Measurements from ENCODE around the gene EPHA10.

EPHA10 gene

DNA sequence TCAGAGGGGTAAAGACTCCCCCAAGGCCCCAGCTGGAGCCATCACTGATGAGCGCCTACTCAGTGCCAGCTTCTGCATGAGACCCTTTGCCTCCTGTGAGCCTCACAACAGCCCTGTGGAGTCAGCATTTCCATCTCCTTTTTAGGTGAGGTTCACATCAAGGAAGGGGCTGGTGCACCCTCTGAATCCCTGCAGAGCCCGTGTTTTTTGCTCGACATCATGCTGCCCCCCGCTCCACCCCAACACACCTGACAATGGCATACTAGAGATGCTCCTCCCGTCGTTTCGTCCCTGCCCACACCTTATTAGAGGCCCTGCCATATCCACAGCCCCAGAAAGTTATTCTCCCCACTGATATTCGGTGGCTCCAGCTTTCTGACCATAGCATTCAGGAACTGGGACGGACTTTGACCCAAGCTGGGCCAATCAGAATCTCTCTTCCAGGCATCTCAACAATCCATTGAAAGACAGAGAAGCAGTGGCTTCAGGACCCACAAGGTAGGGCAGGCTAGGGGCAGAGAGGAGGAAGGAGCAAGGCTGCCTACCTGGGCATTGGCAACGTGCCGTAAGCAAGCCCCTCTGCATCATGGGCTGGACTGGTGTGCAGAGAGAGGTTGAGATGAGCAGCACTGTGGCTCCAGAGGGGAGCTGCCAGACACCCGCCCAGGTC is 32.7 kb downstream of the EPHA10 start:
- DNase-seq (ENCODE audit: low spot score): no peak

DNA sequence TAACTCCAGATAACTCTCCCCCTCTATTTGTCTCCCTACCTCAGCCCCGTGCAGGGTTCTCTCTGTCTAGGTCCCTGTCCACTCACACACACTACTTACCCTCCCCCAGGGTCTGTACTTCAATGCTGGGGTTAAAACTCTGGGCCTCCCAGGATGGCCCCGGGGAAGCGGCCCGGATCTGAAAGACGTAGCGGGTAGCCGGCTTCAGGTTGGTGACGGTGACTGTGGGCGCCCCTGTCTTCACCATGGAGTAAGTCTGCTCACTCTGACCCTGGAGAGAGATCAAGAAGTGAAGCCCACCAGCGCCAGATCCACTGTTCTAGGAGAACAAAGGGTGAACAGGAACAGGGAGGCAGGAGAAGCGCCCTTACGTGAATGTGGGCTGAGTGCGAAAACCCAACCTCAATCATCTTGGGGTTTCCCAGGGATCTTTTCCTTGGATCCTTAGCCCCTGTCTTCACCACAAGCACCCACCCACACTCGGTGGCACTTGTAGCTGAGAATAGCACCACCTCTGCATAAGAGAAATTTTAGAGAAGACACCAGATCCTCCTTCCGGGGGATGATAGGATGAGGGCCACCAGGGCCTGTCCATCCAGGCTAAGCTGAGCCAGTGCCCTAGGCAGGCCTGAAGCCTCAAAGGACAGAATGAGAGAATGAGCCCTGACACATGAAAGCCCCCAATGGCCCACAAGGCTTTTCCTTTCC is 33.5 kb downstream of the EPHA10 start:
- DNase-seq (ENCODE audit: low spot score): no peak

DNA sequence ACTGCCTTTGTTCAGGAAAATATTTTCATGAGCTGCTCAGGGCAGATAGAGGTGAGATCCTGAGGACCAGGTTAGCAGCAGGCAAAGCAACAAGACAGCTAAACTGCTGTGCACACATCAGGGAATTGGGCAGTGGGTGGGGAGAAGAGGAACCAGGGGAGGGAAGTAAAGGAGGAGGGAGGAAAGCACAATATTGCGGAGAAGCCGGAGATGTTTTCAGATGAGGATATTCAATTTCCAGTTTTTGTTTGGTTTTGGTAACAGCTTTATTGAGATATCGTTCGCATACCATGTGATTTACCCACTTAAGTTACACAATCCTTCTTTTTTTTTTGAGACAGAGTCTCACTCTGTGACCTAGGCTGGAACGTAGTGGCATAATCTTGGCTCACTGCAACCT is 34.5 kb downstream of the EPHA10 start:
- DNase-seq (ENCODE audit: low spot score): no peak

DNA sequence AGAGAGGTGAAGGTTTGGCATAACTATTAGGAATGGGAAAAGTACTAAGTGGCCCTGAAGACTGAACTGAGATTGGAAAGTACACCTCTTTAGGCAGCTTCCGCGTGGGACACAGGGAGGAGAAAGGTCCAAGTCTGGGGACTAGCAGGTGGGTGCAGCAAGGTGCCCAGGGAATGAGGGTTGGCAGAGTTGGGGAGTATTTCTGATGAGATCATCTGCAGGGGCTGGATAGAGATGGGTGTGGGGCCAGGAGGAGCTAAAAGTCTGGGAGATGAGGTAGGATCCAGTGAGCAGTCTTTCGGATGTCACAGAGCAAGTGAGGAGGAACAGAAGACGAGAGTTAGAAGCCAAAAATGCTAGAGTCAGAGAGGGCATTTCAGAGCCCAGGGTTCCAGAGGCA is 36.5 kb downstream of the EPHA10 start:
- no peak for DNase-seq (ENCODE audit: low spot score)

DNA sequence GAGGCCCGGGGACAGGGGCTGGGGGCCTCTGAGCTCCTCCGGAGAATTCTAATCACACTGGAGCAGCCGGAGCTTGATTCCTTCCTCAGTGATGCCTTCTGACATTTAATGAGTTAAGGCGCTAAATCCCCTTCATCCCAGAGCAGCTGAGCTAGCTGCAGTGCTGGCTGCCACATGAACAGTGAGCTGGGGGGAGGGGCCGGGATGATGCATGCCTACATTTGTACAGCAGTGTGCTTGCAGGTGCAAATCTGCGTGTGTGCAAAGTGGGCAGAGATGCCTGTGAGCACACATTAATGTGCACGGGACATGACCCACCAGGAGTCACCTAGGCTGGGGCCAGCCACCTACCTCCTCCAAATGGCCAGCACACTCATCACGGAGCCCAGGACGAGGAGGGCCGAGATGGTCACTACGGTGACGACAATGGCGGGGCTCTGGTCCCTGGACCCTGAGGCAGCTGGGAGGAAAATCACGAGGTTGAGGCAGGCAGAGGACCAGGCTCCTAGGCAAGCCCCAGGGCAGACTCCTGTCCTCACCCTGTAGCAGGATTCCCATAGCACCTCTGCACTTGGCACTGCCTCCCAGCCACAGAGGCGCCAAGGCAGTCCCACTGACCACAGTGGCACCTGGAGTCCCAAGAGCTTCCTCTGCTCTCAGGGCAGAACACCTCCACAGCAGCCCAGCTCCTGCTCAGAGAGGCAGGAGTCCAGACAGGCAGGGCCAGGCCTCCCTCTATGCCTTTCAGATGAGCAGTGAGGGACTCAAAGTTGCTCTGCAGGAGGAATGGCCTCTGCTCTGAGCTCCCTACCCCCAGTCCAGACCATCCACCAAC is 38.0 kb downstream of the EPHA10 start:
- DNase-seq (ENCODE audit: low spot score): no peak

DNA sequence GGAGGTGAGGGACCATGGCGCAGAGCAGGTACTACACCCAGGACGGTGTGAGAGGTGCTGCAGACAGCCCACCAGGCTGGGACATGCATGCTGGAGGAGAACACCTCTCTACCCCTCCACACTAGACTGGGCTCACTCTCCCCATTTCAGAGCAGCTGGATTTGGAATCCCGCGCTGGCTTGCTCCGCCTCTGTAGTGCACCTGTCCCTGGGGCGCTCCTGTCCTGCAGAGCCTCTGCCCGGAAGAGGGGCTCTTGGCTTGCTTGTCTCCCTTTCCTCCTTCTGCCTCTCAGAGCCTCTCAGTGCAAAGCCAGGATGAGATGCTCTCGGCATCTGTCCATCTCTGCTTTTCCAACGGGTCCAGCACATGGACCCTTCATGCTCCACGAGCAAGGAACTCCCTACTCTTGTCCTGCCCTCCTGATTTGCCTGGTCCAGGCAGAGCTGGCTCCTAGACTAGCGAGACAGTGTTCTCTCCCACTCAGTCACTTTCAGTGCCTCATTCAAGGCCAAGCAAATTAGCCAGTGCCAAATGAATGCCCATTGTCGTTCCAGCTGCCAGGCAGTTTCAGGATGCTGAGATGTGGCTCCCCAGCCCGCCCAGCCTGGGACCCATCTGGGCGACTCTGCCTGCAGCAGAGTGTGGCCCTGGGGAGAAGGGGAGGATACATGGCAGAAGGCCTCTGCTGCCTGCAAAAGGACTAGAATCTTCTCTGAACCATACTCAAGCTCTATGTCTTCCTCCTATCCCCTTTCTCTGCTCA is 38.9 kb downstream of the EPHA10 start:
- DNase-seq (ENCODE audit: low spot score): no peak

DNA sequence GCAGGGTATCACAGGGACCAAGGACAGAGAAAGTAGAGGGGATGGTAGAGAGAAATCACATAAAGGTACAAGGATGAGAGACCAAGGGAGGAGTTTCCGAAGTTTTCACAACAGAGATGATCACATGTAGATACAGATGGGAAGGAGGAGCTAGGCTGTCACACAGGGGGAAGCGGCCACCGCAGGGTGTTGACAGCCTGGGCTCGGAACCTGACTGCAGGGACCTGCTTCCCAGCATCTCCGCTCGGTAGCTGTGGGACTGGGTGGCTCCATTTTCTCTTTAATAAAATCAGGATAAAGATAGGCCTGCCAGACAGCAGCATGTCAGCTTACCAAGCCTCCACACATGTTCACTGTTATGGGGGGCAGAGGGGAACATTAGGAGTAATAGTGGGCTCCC is 40.3 kb downstream of the EPHA10 start:
- no peak for DNase-seq (ENCODE audit: low spot score)

DNA sequence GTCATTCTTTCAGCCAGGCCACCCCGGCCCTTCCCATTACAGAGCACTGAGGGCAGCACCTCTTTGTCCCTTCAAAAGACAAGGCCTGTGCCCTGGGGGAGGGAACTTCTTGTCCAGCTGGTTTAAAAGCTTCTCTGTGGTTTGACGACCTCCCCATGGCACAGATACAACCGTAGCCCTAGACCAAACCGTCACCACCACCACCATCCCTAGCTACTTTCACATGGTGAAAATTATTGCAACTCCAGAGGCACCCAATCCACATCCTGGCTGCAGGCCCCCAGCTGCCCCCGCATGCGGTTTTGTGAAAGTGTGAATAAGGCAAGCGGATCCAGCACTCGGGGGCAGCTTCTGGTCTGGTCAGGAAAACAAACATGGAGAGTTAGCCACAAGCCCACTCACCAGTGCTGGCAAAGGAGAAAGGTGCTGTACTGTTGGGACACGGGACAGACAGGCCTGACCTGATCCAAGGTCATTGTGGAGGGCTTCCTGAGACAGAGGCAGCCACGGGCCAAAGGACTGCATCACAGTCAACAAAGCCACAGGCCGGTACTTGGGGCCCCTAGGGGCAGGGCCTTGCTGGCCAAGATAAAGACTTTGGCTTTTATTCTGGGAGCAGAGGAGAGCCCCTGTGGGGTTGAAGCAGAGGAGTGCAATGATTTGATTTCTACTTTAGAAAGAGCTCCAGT is 41.4 kb downstream of the EPHA10 start:
- DNase-seq (ENCODE audit: low spot score): no peak

DNA sequence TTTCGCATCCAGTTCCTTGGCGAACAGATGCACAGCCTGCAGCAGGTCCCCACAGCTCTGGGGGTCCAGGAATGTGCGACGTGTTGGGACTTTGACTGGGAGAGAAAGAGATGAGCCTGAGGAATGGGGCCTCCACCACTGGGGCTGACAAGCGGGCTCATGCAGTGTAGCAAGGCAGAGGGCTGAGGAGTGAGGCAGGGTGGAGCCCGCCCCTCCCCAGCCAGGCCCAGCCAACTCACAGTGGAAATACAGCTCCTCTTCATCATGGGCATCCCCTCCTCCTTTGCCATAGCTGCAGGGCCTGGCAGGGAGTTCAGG is 41.9 kb downstream of the EPHA10 start:
- no peak for DNase-seq (ENCODE audit: low spot score)

DNA sequence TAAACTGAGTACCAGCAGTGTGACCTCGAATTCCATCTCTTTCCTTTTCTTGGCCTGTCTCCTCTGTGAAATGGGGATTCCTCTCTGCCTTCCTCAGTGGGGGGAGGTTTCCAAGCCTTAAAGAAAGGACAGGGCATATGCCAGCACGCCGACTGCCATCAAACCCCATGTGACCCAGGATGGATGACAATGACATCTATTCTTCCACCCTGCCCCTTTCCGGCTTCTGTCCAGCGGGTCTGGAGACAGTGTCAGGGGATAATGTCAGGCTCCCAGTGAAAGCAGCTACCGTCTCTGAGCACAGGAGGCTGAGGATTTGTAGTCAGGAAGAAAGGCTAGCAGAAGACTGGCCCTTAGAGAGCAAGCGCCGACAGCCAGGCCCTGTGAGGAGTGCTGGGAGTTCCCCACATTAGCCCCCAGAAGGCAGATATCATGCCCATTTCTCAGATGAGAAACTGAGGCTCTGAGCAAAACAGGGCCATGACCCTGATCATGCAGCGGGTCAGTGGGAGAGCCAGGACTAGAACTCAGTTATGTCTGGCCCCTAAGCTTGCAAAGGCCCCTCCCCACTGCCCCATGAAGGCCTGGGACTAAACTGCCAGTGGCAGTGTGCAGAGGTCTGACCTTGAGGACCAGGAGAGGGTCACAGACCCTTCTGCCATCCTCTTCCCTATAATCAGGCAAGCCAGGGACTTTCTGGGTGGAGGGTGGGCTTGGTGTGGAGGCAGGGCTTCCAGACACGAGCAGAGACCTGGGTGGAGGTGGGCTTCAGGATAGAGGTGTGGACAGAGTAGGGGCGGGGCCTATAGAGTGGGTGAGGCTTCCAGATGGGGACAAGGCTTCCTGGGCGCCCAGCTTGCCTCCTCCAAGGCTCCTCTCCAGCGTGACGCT is 42.5 kb downstream of the EPHA10 start:
- no peak for DNase-seq (ENCODE audit: low spot score)

DNA sequence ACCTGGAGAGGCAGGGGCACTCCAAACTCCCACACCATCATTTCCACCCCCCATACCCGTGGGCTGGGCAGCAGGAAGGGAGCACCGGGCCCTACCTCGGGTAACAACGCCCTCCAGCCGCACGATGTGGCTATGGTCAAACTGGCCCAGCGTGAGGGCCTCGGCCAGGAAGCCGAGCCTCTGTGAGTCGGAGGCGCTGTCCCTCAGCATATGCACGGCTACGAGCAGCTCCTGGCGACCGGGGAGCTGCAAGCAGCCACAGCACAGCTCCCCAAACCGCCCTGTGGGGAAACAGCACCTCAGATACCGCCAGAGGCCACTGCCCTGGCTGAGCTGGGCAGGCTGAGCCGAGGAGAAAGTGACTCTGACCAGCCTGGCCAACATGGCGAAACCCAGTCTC is 43.4 kb downstream of the EPHA10 start:
- no peak for DNase-seq (ENCODE audit: low spot score)

DNA sequence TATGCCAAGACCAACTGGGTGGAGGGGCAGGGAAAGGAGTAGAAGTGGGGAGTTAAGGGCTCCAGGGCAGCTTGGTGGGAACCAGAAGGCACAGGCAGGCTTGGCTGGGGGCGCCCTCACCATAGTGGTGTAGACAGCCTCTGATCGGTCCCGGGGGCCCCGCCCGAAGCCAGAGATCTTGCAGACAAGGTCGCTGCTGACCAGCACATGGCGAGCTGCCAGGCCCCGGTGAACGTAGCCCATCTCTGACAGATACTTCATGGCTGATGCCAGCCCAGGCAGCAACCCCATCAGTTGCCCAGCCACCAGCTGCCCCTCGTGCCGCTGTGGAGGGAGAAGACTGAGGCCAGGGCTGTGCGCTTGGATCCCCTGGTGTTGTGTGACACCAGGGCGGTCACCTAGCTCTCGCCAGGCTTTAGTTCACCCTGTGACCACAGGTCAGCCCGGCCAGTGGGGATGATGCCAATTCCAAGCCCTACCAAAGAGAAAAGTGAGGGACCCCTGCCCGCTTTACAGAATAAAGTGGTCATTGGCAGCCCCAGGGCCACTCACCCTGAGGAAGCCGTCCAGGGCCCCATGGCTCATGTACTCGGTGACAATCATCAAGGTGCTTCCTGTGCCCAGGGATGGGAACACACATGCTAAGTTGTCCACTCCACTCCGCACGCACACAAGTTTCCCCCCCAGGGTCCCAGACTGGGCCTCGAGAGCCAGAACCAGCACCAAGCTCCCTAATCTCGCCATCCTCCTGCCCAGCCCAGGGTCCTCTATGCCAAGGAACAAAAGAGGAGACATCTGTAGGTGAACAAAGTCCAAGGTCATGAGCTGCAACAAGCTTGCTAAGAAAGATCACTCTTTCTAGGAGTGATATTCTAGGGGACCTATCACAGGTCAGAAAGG is 44.4 kb downstream of the EPHA10 start:
- DNase-seq (ENCODE audit: low spot score): no peak

DNA sequence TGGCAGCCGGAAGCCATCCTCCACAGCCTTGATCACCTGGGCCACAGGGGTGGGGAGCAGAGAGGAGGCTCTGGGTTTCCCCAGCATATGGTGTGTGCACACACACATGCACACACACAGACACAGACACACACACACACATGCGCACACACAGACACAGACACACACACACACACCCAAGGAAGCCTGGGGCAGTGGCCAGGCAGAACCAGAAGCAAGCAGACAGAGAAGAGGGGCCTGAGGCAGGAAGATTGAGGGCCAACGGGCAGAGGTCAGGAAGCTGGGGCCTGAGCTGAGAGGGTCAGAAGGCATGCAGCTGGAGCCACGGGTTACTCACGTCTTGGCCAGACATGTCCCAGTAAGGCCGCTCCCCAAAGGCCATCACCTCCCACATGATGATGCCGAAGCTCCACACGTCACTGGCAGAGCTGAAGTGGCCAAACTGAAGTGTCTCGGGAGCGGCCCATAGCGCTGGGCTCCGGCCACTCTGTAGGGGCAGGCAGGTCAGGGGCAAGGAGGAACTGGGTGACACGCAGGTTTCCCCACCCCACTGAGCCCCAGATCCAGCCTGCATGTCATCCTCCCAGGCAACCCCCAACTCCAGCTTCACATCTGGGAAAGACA is 45.2 kb downstream of the EPHA10 start:
- DNase-seq (ENCODE audit: low spot score): no peak

DNA sequence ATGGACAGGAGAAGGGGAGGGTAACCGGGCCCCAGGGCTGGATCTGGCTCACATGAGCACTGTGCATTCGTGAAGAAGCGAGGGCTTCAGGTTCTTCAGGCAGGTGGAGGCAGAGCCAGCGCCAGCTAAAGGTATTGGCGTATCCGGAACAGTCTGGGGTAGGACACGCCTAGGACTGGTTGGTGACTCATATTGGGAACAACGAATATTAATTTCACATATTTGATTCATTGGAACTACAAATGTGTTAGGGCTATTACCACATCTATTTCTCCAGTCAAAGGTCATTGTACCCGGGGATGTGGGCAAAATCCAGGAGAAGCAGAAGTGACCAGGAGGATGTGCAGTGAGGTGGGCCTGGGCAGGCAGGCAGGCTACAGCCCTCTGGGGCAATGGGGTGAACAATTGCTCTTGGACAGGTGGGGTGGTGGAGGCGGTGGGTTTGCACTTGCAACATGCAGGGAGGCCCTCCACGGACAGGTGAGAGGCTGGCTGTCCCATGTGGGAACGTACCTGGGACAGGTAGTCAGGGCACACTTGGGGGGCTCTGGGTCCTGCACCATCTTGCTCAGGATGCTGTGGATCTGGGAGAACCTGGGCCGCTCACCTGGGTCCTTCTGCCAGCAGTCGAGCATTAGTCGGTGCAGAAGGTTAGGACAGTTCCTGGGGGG is 45.9 kb downstream of the EPHA10 start:
- no peak for DNase-seq (ENCODE audit: low spot score)

DNA sequence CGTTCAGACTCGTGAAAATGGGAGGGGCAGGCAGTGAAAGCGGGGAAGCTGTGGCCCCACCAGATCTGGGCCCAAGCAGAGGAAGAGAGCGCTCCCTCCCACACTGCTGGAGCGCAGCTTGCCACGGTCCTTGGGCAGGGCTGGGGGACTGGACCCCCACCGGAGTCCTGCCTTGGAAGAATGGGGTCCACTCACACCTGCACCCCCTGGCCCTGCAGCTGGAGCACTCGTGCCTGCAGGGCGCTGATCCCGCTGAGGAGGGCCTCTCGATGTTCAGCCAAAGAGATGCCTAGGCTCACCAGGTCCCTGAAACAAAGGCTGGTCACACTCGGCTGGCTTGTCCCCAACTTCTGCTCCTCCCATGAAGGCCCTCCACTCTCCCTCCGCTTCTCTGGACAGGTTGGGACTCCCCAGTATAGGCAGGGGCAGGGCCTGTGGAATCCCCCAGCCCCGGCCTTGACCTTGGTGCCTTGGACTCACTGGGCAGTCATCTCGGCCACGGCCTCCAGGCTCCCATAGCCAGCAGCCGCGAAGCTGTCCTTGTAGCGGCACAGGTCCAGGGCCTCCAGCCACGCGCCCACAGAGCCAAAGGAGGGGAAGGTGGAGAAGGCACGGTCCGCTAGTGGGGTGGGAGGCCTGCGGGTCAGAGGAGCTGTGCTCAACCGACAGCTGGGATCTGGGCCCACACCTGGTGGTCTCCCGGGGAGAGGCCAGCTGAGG is 46.6 kb downstream of the EPHA10 start:
- DNase-seq (ENCODE audit: low spot score): no peak

DNA sequence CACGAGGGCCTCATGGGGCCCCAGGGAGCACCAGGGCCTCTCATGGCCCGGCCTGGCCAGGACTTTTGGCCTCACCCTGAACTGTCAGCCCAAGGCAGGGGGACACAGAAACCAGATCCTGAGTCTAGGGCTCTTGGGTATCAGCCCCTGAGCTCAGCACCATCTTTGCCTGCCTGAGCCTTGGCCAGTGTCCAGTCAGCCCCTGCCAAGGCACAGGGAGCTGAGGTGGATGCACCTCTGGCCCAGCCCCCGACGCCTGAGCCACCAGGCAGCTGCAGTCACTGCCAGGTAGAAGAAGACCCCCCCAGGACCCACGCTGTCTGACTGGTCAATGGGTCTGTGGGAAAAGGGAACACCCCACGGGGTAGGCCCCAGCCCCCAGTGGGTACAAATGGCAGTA is 47.3 kb downstream of the EPHA10 start:
- no peak for DNase-seq (ENCODE audit: low spot score)

DNA sequence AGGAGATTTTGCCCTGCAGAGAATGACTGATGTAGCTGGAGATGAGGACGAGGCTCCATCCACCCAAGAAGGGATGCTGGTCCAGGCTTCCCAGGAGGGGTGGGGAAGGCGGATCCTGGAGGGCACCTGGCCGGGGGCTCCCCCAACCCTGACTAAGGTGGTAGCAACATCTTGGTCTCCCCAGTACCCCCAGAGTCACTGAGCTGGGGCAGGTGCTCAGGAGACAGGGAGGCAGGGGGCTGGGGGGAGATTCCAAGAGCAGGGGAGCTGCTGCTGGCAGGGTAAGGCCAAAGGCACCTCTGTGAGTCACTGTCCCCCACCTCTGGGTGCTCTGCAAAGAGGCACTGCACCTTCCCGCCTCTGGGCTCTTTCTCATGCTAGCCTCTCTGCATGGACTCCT is 48.6 kb downstream of the EPHA10 start:
- DNase-seq (ENCODE audit: low spot score): no peak

DNA sequence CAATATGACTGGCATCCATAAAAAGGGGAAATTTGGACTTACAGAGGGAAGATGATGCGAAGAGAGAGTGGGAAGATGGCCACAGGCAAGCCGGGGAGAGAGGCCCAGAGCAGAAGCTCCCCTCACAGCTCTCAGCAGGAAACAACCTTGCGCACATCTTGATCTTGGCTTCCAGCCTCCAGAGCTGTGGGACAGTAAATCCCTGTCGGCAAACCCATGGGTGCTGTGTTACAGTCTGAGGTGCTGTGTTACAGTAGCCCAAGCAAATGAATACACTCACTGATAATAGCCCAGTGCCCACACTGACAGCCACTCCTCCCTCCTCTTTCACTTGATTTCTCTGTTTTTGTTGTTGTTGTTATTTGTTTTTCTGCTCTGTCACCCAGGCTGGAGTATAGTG is 50.2 kb downstream of the EPHA10 start:
- DNase-seq (ENCODE audit: low spot score): no peak

Data from CD4-positive, alpha-beta T cell treated with Interleukin-15 for 4 hours (primary cell).